CD8-positive, alpha-beta memory T cell (primary cell): ENCODE results near the gene EPHA4. TPM values are rescaled to one million over a fixed set of nuclear protein-coding genes. Genes with fewer than 3 reads are reported as not detected.
A peak's percentile ranks its signal among the peaks of the same experiment; 100 is the strongest.

Experiments
- CTCF ChIA-PET: fragments of 350-600 bp; sonication (Branson Sonifier 250); formaldehyde crosslinking; loops from one replicate; lab custom pipeline; 2021; ENCODE audit warnings: antibody characterized with exemption; lab: Charles Lee
- POLR2A ChIA-PET: fragments of 350-600 bp; sonication (Branson Sonifier 250); formaldehyde crosslinking; loops from one replicate; lab custom pipeline; 2021; ENCODE audit warnings: antibody characterized with exemption; lab: Charles Lee
- DNase-seq, 5 donors: peaks; one replicate each; pipeline versions ENCODE4 v3.0.0 to v3.0.0-alpha.2; 2020 to 2022; ENCODE audit warnings: mixed read lengths in 1 of 5
- H3K27ac ChIP-seq: one replicate; pipeline ENCODE4 v1.7.0; 2013; ENCODE audit warnings: low read depth, mild to moderate bottlenecking, low read length, moderate library complexity
- H3K27me3 ChIP-seq: 2 replicates; pipeline ENCODE4 v1.7.0; 2013; ENCODE audit warnings: low read length, mild to moderate bottlenecking; ENCODE audit not compliant: insufficient read depth, poor library complexity, severe bottlenecking
- H3K36me3 ChIP-seq: 2 replicates; pipeline ENCODE4 v1.7.0; 2013; ENCODE audit warnings: mild to moderate bottlenecking, low read length, moderate library complexity; ENCODE audit not compliant: insufficient read depth
- H3K4me1 ChIP-seq: 2 replicates; pipeline ENCODE4 v1.7.0; 2013; ENCODE audit warnings: mild to moderate bottlenecking, low read length, moderate library complexity; ENCODE audit not compliant: insufficient read depth
- H3K4me3 ChIP-seq: 2 replicates; pipeline ENCODE4 v1.7.0; 2013; ENCODE audit warnings: mild to moderate bottlenecking, low read length
- H3K9me3 ChIP-seq: 2 replicates; pipeline ENCODE4 v1.7.0; 2013; ENCODE audit warnings: mild to moderate bottlenecking, low read length
- H3K27ac Mint-ChIP-seq, 8 donors: one replicate each; pipeline ENCODE4 v1.8.0; 2020 to 2021; ENCODE audit warnings: mixed read lengths in 8 of 8, mild to moderate bottlenecking in 6 of 8, inconsistent platforms in 3 of 8, moderate library complexity in 3 of 8
- H3K27me3 Mint-ChIP-seq, 2 donors: one replicate each; pipeline ENCODE4 v1.8.0; 2020 to 2021; ENCODE audit warnings: mixed read lengths in 2 of 2, mild to moderate bottlenecking in 1 of 2, moderate library complexity in 1 of 2
- H3K36me3 Mint-ChIP-seq, 3 donors: one replicate each; pipeline ENCODE4 v1.8.0; 2020 to 2021; ENCODE audit warnings: mixed read lengths in 3 of 3, inconsistent platforms in 1 of 3, mild to moderate bottlenecking in 1 of 3
- H3K4me1 Mint-ChIP-seq, 3 donors: one replicate each; pipeline ENCODE4 v1.8.0; 2020 to 2021; ENCODE audit warnings: mixed read lengths in 3 of 3, inconsistent platforms in 1 of 3, mild to moderate bottlenecking in 1 of 3
- H3K4me3 Mint-ChIP-seq, 7 donors: one replicate each; pipeline ENCODE4 v1.8.0; 2020 to 2021; ENCODE audit warnings: mixed read lengths in 7 of 7, mild to moderate bottlenecking in 6 of 7, moderate library complexity in 4 of 7, inconsistent platforms in 2 of 7
- H3K9me3 Mint-ChIP-seq, 5 donors: one replicate each; pipeline ENCODE4 v1.8.0; 2020 to 2022; ENCODE audit warnings: mixed read lengths in 5 of 5, mild to moderate bottlenecking in 3 of 5, moderate library complexity in 2 of 5, inconsistent platforms in 1 of 5
- polyA plus RNA-seq: library from polyadenylated mRNA; unstranded; fragments of 300-500 nt; fragmentation: Illumina TruSeq; gene quantifications from one replicate; pipeline ENCODE4 v1.2.3, GENCODE V29; 2021
- total RNA-seq, 2 experiments: library from RNA; stranded (reverse); gene quantifications; one replicate each; pipeline ENCODE4 v1.2.3, GENCODE V29; 2021

The EPHA4 gene
- total and polyA plus RNA-seq, 3 experiments from 2014 or later: 7.8 to 19.3 (median 10.2) TPM

GRCh38 chr2:221563270-221563985 is 8.7 kb downstream of the EPHA4 start:
- H3K27ac Mint-ChIP-seq: peak overlapping the region in 2 of 8 donors; percentile 21 to 69
- DNase-seq: no peak
- no peaks in the 10 kb centered on the region for H3K27me3 ChIP-seq
- H3K9me3 Mint-ChIP-seq: no peaks in the 10 kb centered on the region
- POLR2A ChIA-PET: interaction anchor here (0.5 kb wide), 1 partner anchor 119 kb away, joined by 8 read pairs; no protein-coding TSS in a partner anchor
- no peaks in the 10 kb centered on the region for H3K36me3 ChIP-seq
- H3K27me3 Mint-ChIP-seq: no peaks in the 10 kb centered on the region
- H3K36me3 Mint-ChIP-seq: peaks cover 9 to 43% (median 24%) of the 10 kb centered on the region in 3 donors
- no peak overlapping the region for H3K27ac ChIP-seq
- H3K4me1 Mint-ChIP-seq: peaks cover 47 to 93% (median 81%) of the 10 kb centered on the region in 3 donors
- no peak overlapping the region for H3K4me3 Mint-ChIP-seq
- CTCF ChIA-PET: no interaction called here
- H3K4me1 ChIP-seq: no peaks in the 10 kb centered on the region
- H3K4me3 ChIP-seq: no peak overlapping the region
- H3K9me3 ChIP-seq: no peaks in the 10 kb centered on the region

GRCh38 chr2:221562226-221562625 is 9.9 kb downstream of the EPHA4 start:
- no peak overlapping the region for H3K27ac ChIP-seq
- no peaks in the 10 kb centered on the region for H3K4me1 ChIP-seq
- no peak overlapping the region for H3K4me3 ChIP-seq
- no peaks in the 10 kb centered on the region for H3K36me3 ChIP-seq
- H3K9me3 ChIP-seq: no peaks in the 10 kb centered on the region
- Mint-ChIP-seq H3K9me3 (no peaks in the 10 kb centered on the region), H3K27me3 (no peaks in the 10 kb centered on the region), H3K27ac (no peak overlapping the region), H3K36me3 (peaks cover 9 to 33% (median 21%) of the 10 kb centered on the region in 3 donors), H3K4me1 (peaks cover 40 to 93% (median 83%) of the 10 kb centered on the region in 3 donors), H3K4me3 (no peak overlapping the region)
- no peaks in the 10 kb centered on the region for H3K27me3 ChIP-seq
- DNase-seq: no peak
- ChIA-PET POLR2A (no interaction called here), CTCF (interaction anchor here (1.2 kb wide), 1 partner anchor 11 kb away, joined by 3 read pairs; no protein-coding TSS in a partner anchor)

GRCh38 chr2:221561770-221562169 is 10.3 kb downstream of the EPHA4 start:
- ChIA-PET POLR2A (no interaction called here), CTCF (interaction anchor here (1.2 kb wide), 1 partner anchor 11 kb away, joined by 3 read pairs; no protein-coding TSS in a partner anchor)
- Mint-ChIP-seq H3K36me3 (peaks cover 9 to 30% (median 21%) of the 10 kb centered on the region in 3 donors), H3K9me3 (no peaks in the 10 kb centered on the region), H3K4me3 (no peak overlapping the region), H3K27ac (no peak overlapping the region), H3K4me1 (peaks cover 38 to 93% (median 83%) of the 10 kb centered on the region in 3 donors), H3K27me3 (no peaks in the 10 kb centered on the region)
- Histone ChIP-seq H3K27ac (no peak overlapping the region), H3K9me3 (no peaks in the 10 kb centered on the region), H3K36me3 (no peaks in the 10 kb centered on the region), H3K27me3 (no peaks in the 10 kb centered on the region), H3K4me3 (no peak overlapping the region), H3K4me1 (no peaks in the 10 kb centered on the region)
- DNase-seq: no peak

- no peak overlapping the region for H3K4me3 Mint-ChIP-seq
- ChIA-PET CTCF (interaction anchor here (1.0 kb wide), 2 partner anchors 14 to 19 kb away, joined by 3 read pairs; no protein-coding TSS in a partner anchor), POLR2A (no interaction called here)
- H3K9me3 ChIP-seq: no peaks in the 10 kb centered on the region
- H3K27ac ChIP-seq: no peak overlapping the region
- H3K4me1 Mint-ChIP-seq: peaks cover 35 to 91% (median 82%) of the 10 kb centered on the region in 3 donors
- H3K4me3 ChIP-seq: no peak overlapping the region
- no peak overlapping the region for H3K27ac Mint-ChIP-seq
- no peaks in the 10 kb centered on the region for H3K27me3 Mint-ChIP-seq
- peaks cover 9 to 26% (median 18%) of the 10 kb centered on the region in 3 donors for H3K36me3 Mint-ChIP-seq
- H3K27me3 ChIP-seq: no peaks in the 10 kb centered on the region
- DNase-seq: no peak
- no peaks in the 10 kb centered on the region for H3K4me1 ChIP-seq
- H3K9me3 Mint-ChIP-seq: no peaks in the 10 kb centered on the region
- H3K36me3 ChIP-seq: no peaks in the 10 kb centered on the region
Observed at GRCh38 chr2:221559991-221560390, 12.1 kb downstream of the EPHA4 start.

- Mint-ChIP-seq H3K4me1 (peaks cover 32 to 89% (median 75%) of the 10 kb centered on the region in 3 donors), H3K27me3 (no peaks in the 10 kb centered on the region), H3K4me3 (no peak overlapping the region), H3K27ac (no peak overlapping the region), H3K36me3 (peaks cover 5 to 13% (median 12%) of the 10 kb centered on the region in 3 donors), H3K9me3 (no peaks in the 10 kb centered on the region)
- H3K27ac ChIP-seq: no peak overlapping the region
- no peaks in the 10 kb centered on the region for H3K4me1 ChIP-seq
- ChIA-PET POLR2A (interaction anchor here (0.7 kb wide), 1 partner anchor 15 kb away, joined by 3 read pairs; no protein-coding TSS in a partner anchor), CTCF (interaction anchor here (1.0 kb wide), 1 partner anchor 12 kb away, joined by 4 read pairs; no protein-coding TSS in a partner anchor)
- H3K27me3 ChIP-seq: no peaks in the 10 kb centered on the region
- no peak overlapping the region for H3K4me3 ChIP-seq
- H3K36me3 ChIP-seq: no peaks in the 10 kb centered on the region
- no peaks in the 10 kb centered on the region for H3K9me3 ChIP-seq
- no peak for DNase-seq
Observed at GRCh38 chr2:221558107-221558506, 14.0 kb downstream of the EPHA4 start.

- H3K9me3 ChIP-seq: no peaks in the 10 kb centered on the region
- peaks cover 32 to 88% (median 71%) of the 10 kb centered on the region in 3 donors for H3K4me1 Mint-ChIP-seq
- H3K4me3 Mint-ChIP-seq: peak overlapping the region; percentile 13 to 65 (median 53)
- POLR2A ChIA-PET: no interaction called here
- DNase-seq: no peak
- CTCF ChIA-PET: interaction anchor here (1.0 to 1.2 kb wide), 2 partner anchors 19 to 38 kb away, joined by 3 read pairs; no protein-coding TSS in a partner anchor
- no peaks in the 10 kb centered on the region for H3K4me1 ChIP-seq
- peak overlapping the region in 5 of 8 donors; percentile 24 to 76 (median 65) for H3K27ac Mint-ChIP-seq
- no peak overlapping the region for H3K4me3 ChIP-seq
- H3K27me3 Mint-ChIP-seq: no peaks in the 10 kb centered on the region
- no peaks in the 10 kb centered on the region for H3K27me3 ChIP-seq
- peaks cover 5 to 7% (median 5%) of the 10 kb centered on the region in 3 donors for H3K36me3 Mint-ChIP-seq
- no peak overlapping the region for H3K27ac ChIP-seq
- no peaks in the 10 kb centered on the region for H3K36me3 ChIP-seq
- H3K9me3 Mint-ChIP-seq: no peaks in the 10 kb centered on the region
Observed at GRCh38 chr2:221555494-221555846, 16.6 kb downstream of the EPHA4 start.

GRCh38 chr2:221554769-221555493 is 17.2 kb downstream of the EPHA4 start:
- no peak overlapping the region for H3K4me3 ChIP-seq
- no peaks in the 10 kb centered on the region for H3K36me3 ChIP-seq
- peak overlapping the region in 5 of 8 donors; percentile 24 to 76 (median 65) for H3K27ac Mint-ChIP-seq
- peaks cover 30 to 86% (median 66%) of the 10 kb centered on the region in 3 donors for H3K4me1 Mint-ChIP-seq
- DNase-seq: no peak
- no peaks in the 10 kb centered on the region for H3K27me3 ChIP-seq
- no peaks in the 10 kb centered on the region for H3K9me3 Mint-ChIP-seq
- H3K27ac ChIP-seq: no peak overlapping the region
- ChIA-PET CTCF (interaction anchor here (1.0 to 1.2 kb wide), 2 partner anchors 19 to 37 kb away, joined by 3 read pairs; no protein-coding TSS in a partner anchor), POLR2A (no interaction called here)
- no peaks in the 10 kb centered on the region for H3K27me3 Mint-ChIP-seq
- no peaks in the 10 kb centered on the region for H3K4me1 ChIP-seq
- peak overlapping the region in 5 of 7 donors; percentile 52 to 65 (median 54) for H3K4me3 Mint-ChIP-seq
- peaks cover 3 to 5% (median 5%) of the 10 kb centered on the region in 3 donors for H3K36me3 Mint-ChIP-seq
- H3K9me3 ChIP-seq: no peaks in the 10 kb centered on the region
